ENCODE measurements around the gene TMTC2.

Gene TMTC2

DNA sequence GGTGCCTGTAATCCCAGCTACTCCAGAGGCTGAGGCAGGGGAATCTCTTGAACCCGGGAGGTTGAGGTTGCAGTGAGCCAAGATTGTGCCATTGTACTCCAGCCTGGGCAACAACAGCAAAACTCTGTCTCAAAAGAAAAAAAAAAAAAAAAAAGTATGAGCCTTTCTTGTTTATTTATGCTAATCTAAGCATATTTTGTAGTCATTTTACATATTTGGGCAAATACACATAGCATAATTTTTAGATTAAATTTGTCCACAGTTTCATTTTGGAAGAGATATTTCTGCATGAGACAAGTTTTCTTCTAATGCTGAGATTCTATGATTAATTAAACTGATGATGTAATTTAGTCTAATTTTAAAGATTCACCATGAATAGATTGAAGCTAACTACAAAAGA, 494.4 kb downstream of the TMTC2 start:
- ChIA-PET CTCF (no interaction called here), POLR2A (ENCODE audit: low non-redundant PET) (no interaction called here)
- DNase-seq (ENCODE audit: low spot score): no peak
- no peak overlapping the region for H3K27ac ChIP-seq
- TF ChIP-seq, protein P1, sequence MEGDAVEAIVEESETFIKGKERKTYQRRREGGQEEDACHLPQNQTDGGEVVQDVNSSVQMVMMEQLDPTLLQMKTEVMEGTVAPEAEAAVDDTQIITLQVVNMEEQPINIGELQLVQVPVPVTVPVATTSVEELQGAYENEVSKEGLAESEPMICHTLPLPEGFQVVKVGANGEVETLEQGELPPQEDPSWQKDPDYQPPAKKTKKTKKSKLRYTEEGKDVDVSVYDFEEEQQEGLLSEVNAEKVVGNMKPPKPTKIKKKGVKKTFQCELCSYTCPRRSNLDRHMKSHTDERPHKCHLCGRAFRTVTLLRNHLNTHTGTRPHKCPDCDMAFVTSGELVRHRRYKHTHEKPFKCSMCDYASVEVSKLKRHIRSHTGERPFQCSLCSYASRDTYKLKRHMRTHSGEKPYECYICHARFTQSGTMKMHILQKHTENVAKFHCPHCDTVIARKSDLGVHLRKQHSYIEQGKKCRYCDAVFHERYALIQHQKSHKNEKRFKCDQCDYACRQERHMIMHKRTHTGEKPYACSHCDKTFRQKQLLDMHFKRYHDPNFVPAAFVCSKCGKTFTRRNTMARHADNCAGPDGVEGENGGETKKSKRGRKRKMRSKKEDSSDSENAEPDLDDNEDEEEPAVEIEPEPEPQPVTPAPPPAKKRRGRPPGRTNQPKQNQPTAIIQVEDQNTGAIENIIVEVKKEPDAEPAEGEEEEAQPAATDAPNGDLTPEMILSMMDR (conservative IDR thresholded peaks at IDR 0.05; ENCODE audit: low read depth): no peak

DNA sequence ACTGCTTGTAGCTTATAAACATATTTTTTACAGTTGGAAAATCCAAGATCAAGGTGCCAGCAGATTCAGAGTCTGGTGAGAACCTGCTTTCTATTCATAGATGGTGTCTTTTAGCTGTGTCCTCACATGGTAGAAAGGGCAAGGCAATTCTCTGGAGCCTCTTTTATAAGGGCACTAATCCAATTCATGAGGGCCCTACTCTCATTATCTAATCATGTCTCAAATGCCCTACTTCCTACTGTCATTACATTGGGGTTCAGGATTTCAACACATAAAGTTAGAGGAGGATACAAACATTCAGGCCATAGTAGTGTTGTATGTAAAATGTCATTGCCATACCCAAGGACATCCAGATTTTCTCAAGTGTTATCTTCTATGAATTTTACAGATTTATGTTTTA, 496.4 kb downstream of the TMTC2 start:
- TF ChIP-seq, protein P1 (conservative IDR thresholded peaks at IDR 0.05; ENCODE audit: low read depth): no peak
- DNase-seq (ENCODE audit: low spot score): no peak
- POLR2A ChIA-PET (ENCODE audit: low non-redundant PET): no interaction called here
- H3K27ac ChIP-seq: no peak overlapping the region
- CTCF ChIA-PET: interaction anchor here (0.6 kb wide), 1 partner anchor 23 kb away, joined by 3 read pairs; no protein-coding TSS in a partner anchor

Data from RWPE1 (cell line).